Measurements from ENCODE around the gene HSP90AA1. TPM values are rescaled to one million over a fixed set of nuclear protein-coding genes. Genes with fewer than 3 reads are reported as not detected.

Gene HSP90AA1
- total RNA-seq, 1 donor from 2014 or later: 540 TPM

DNA sequence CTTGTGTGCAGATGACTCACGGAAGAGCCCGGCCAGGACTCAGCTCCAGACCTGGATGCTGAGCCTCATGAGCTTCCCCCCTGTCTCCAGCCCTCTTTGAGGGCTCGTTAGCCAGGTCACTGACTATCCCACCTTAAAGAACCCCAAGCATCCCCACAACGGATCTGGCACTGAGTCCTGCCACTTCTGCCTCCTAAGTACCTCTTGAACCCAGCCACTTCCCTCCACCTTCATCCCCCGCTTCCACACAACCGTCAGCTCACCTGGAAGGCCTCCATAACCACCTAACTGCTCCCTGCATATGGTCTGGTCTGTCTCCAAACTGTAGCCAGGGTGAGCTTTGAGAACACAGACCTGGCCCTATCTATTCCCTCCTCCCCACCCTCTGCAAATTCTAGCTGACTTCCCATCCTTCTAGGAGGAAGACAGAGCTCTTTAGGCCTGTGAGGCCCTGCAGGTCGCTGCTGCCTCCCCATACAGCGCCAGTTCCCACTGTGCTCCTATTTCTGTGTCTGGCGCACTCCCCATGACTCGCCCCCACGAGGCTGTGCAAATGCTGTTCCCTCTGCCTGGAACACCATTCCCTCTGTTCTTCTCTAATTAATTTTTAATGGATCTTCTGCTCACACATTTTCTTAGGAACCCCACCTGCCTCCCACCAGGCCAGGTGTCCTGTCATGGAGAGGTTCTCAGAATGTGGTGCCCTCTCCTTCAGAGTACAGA, 2.9 kb upstream of the HSP90AA1 start:
- peaks cover 26% of the 10 kb centered on the region for H3K4me1 ChIP-seq
- H3K27ac ChIP-seq: no peak overlapping the region
- TF ChIP-seq, protein P1, sequence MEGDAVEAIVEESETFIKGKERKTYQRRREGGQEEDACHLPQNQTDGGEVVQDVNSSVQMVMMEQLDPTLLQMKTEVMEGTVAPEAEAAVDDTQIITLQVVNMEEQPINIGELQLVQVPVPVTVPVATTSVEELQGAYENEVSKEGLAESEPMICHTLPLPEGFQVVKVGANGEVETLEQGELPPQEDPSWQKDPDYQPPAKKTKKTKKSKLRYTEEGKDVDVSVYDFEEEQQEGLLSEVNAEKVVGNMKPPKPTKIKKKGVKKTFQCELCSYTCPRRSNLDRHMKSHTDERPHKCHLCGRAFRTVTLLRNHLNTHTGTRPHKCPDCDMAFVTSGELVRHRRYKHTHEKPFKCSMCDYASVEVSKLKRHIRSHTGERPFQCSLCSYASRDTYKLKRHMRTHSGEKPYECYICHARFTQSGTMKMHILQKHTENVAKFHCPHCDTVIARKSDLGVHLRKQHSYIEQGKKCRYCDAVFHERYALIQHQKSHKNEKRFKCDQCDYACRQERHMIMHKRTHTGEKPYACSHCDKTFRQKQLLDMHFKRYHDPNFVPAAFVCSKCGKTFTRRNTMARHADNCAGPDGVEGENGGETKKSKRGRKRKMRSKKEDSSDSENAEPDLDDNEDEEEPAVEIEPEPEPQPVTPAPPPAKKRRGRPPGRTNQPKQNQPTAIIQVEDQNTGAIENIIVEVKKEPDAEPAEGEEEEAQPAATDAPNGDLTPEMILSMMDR (IDR thresholded peaks at IDR 0.05): no peak
- no peak overlapping the region for H3K4me3 ChIP-seq
- no peak for ATAC-seq
- H3K36me3 ChIP-seq: peaks cover 13% of the 10 kb centered on the region
- H3K9me3 ChIP-seq: no peaks in the 10 kb centered on the region
- intact Hi-C loops (cut with DNase I): no loop called here
- H3K27me3 ChIP-seq (ENCODE audit: low read depth): no peaks in the 10 kb centered on the region
- no peak for DNase-seq

DNA sequence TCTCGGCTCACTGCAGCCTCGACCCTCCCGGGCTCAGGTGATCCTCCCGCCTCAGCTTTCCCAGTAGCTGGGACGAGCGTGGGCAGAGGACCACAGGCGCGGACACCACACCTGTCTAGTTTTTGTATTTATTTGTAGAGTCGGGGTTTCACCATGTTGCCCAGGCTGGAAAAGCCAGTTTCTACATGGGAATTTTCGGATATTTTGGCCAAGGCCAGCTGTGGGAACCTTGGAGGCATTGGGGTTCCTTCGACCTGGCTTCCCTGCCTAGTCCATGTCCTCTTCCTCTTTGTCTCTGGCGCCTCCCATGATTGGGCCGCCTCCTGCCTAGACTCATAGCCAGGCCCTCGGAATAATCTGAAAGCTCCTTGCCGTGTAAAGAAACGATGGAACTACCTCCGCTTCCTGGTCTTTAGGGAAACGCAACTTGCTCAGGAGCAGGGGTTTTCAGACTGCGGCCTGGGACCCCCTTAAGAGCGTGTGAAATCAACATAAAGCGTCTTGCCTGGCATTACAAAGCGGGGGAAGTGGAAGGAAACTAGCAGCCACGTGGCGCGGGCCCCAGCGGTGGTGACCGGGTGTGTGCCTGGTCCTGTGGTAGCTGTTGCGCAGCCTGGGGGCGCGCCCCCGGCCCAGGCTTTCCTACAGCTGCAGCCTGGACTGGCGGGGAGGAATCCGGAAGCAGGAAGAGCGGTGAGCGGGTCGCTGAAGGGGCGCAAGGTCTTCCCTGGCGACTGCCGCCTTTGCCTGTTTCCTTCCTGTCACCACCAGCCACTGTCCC, 1.4 kb upstream of the HSP90AA1 start:
- H3K27me3 ChIP-seq (ENCODE audit: low read depth): no peaks in the 10 kb centered on the region
- TF ChIP-seq, protein P1 (IDR thresholded peaks at IDR 0.05): no peak
- peak; percentile 83 for DNase-seq
- H3K9me3 ChIP-seq: no peaks in the 10 kb centered on the region
- H3K36me3 ChIP-seq: peaks cover 29% of the 10 kb centered on the region
- intact Hi-C loops (cut with DNase I): no loop called here
- peak overlapping the region; percentile 98 for H3K27ac ChIP-seq
- H3K4me1 ChIP-seq: peaks cover 42% of the 10 kb centered on the region
- peak overlapping the region; percentile 77 for H3K4me3 ChIP-seq
- ATAC-seq: peak; percentile 26 to 36

DNA sequence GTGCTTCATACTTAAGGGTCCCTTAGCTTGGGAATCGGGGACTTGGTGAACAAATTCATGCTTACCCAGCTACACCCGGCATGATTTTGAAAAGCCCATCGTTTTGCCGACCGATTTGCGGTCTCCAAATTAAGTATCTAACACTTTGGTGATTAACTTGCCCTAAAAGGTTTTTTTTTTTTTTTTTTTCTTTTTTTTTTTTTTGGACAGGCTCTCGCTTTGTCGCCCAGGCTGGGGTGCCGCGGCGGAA, 843 bp upstream of the HSP90AA1 start:
- no peak for DNase-seq
- peaks cover 47% of the 10 kb centered on the region for H3K4me1 ChIP-seq
- TF ChIP-seq, protein P1 (IDR thresholded peaks at IDR 0.05): no peak
- no peak for ATAC-seq
- H3K36me3 ChIP-seq: peaks cover 34% of the 10 kb centered on the region
- peak overlapping the region; percentile 77 for H3K4me3 ChIP-seq
- intact Hi-C loops (cut with DNase I): no loop called here
- H3K27me3 ChIP-seq (ENCODE audit: low read depth): no peaks in the 10 kb centered on the region
- peak overlapping the region; percentile 98 for H3K27ac ChIP-seq
- no peaks in the 10 kb centered on the region for H3K9me3 ChIP-seq

DNA sequence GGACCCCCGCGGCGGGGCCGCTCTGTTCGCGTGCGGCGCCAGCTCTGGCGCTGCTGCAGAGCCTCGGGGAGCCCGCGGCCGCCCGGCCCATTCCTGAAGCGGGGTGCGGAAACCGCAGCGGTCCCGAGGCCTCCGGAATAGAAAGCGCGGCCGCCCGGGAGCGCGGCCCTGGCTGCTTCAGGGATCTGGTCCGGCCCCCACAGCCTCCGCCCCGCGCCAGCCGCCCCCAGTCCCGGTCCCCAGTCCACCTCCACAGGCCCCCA, 204 bp downstream of the HSP90AA1 start:
- ATAC-seq (peak in 1 of 2 donors; percentile 38), DNase-seq (no peak)
- peaks cover 45% of the 10 kb centered on the region for H3K36me3 ChIP-seq
- no peaks in the 10 kb centered on the region for H3K9me3 ChIP-seq
- TF ChIP-seq, protein P1 (IDR thresholded peaks at IDR 0.05): no peak
- intact Hi-C loops (cut with DNase I): no loop called here
- no peaks in the 10 kb centered on the region for H3K27me3 ChIP-seq (ENCODE audit: low read depth)
- H3K27ac ChIP-seq: peak overlapping the region; percentile 98
- H3K4me1 ChIP-seq: peaks cover 57% of the 10 kb centered on the region
- peak overlapping the region; percentile 77 for H3K4me3 ChIP-seq

DNA sequence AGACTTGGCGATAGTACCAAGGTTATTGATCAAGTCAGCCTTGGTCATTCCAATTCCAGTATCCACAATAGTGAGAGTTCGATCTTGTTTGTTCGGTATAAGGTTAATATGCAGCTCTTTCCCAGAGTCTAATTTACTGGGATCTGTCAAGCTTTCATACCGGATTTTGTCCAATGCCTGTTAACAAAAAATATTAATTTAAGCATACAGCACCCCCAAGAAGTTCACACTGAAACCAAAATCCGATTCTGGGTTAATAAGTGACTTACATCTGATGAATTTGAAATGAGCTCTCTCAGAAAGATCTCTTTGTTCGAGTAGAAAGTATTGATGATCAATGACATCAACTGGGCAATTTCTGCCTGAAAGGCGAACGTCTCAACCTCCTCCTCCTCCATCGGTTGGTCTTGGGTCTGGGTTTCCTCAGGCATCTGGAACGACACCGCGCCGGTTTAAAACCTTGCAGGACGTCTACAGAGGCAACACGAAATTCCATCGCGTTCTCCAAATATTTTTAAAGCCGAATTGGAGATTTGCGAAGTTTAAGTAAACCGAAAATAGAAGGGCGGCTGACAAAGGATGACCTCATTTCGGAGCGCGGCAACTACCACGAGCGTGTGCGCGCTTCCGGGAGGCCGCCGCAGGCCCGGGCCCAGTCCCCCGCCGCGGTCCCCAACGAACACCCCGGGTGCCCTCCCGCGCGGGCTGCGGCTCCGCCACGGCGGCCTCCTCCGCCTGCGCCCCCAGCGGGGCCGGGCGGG, 716 bp downstream of the HSP90AA1 start:
- intact Hi-C loops (cut with DNase I): no loop called here
- peaks cover 59% of the 10 kb centered on the region for H3K4me1 ChIP-seq
- peak; percentile 73 for DNase-seq

More for the DNA sequence above, 716 bp downstream of the HSP90AA1 start:
- H3K9me3 ChIP-seq: no peaks in the 10 kb centered on the region
- H3K27me3 ChIP-seq (ENCODE audit: low read depth): no peaks in the 10 kb centered on the region
- H3K27ac ChIP-seq: peak overlapping the region; percentile 98
- peak; percentile 18 to 46 for ATAC-seq
- H3K4me3 ChIP-seq: peak overlapping the region; percentile 77
- TF ChIP-seq, protein P1 (IDR thresholded peaks at IDR 0.05): no peak
- peaks cover 50% of the 10 kb centered on the region for H3K36me3 ChIP-seq

All from lower lobe of right lung (tissue), 2 donors.